Cardiac muscle cell (in vitro differentiated cells and primary cell): ENCODE results near the gene MBD4. TPM values are rescaled to one million over a fixed set of nuclear protein-coding genes. Genes with fewer than 3 reads are reported as not detected.

Experiments
- DNase-seq, 2 donors: peaks; one replicate each; pipeline versions ENCODE4 v3.0.0 to v3.0.0-alpha.2; 2010 to 2017; ENCODE audit warnings: low read depth in 1 of 2, low spot score in 1 of 2
- H3K27ac ChIP-seq: fragments of 200-600 bp; sonication (generic); 2 replicates; pipeline ENCODE4 v1.5.1; 2016
- H3K27me3 ChIP-seq: fragments of 200-600 bp; sonication (generic); 2 replicates; pipeline ENCODE4 v1.6.0; 2016; ENCODE audit warnings: control low read depth
- H3K36me3 ChIP-seq: fragments of 200-600 bp; sonication (generic); 2 replicates; pipeline ENCODE4 v1.5.1; 2016; ENCODE audit warnings: control low read depth
- H3K4me1 ChIP-seq: fragments of 200-600 bp; sonication (generic); 2 replicates; pipeline ENCODE4 v1.8.1; 2017; ENCODE audit warnings: low read depth, mild to moderate bottlenecking, mixed run types
- H3K4me3 ChIP-seq: fragments of 200-600 bp; sonication (generic); 2 replicates; pipeline ENCODE4 v1.5.1; 2016; ENCODE audit warnings: mild to moderate bottlenecking
- H3K9me3 ChIP-seq: fragments of 200-600 bp; sonication (generic); 2 replicates; pipeline ENCODE4 v1.5.1; 2017; ENCODE audit warnings: low read depth, mild to moderate bottlenecking, control low read depth
- polyA plus RNA-seq: library from polyadenylated mRNA; unstranded; fragments of >200 nt; fragmentation: Nextera tagmentation; extraction: Ambion mirVana; gene quantifications from 2 replicates; pipeline ENCODE4 v1.2.1, GENCODE V29; 2016
- total RNA-seq: library from RNA; depleted of rRNA; stranded (reverse); fragments of >200 nt; gene quantifications from 2 replicates; pipeline ENCODE4 v1.2.3, GENCODE V29; 2016
- TF ChIP-seq, protein P1 (sequence below): IDR thresholded peaks from 2 replicates; pipeline ENCODE4 v1.5.1; 2012; ENCODE audit warnings: low read depth, mild to moderate bottlenecking, low read length

The MBD4 gene
- total and polyA plus RNA-seq, 2 experiments from 2014 or later: 30.0 to 39.8 TPM

DNA sequence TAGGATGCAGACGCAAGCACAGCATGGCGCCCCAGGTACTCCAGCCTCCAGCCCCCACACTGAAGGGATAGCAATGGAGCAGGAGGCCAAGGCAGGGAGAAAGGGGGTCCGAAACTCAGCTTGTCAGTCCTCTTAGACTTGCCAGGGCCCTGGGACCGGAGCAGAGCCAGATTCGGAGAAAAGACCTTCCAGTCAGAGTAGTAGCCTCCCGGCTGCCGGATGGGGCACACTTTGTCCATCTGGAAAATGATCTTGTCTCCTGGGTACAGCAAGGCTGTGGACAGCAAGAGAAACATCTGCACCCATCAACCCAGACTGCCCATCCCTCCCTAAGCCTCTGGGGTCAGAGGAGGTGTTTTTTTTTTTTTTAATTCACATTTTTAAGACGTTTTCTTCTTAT lies 35.6 kb downstream of the MBD4 start:
- Histone ChIP-seq H3K27me3 (no peaks in the 10 kb centered on the region), H3K27ac (no peak overlapping the region), H3K9me3 (no peaks in the 10 kb centered on the region), H3K4me1 (no peaks in the 10 kb centered on the region), H3K4me3 (no peak overlapping the region), H3K36me3 (no peaks in the 10 kb centered on the region)
- TF ChIP-seq, protein P1, sequence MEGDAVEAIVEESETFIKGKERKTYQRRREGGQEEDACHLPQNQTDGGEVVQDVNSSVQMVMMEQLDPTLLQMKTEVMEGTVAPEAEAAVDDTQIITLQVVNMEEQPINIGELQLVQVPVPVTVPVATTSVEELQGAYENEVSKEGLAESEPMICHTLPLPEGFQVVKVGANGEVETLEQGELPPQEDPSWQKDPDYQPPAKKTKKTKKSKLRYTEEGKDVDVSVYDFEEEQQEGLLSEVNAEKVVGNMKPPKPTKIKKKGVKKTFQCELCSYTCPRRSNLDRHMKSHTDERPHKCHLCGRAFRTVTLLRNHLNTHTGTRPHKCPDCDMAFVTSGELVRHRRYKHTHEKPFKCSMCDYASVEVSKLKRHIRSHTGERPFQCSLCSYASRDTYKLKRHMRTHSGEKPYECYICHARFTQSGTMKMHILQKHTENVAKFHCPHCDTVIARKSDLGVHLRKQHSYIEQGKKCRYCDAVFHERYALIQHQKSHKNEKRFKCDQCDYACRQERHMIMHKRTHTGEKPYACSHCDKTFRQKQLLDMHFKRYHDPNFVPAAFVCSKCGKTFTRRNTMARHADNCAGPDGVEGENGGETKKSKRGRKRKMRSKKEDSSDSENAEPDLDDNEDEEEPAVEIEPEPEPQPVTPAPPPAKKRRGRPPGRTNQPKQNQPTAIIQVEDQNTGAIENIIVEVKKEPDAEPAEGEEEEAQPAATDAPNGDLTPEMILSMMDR: no peak
- no peak for DNase-seq

DNA sequence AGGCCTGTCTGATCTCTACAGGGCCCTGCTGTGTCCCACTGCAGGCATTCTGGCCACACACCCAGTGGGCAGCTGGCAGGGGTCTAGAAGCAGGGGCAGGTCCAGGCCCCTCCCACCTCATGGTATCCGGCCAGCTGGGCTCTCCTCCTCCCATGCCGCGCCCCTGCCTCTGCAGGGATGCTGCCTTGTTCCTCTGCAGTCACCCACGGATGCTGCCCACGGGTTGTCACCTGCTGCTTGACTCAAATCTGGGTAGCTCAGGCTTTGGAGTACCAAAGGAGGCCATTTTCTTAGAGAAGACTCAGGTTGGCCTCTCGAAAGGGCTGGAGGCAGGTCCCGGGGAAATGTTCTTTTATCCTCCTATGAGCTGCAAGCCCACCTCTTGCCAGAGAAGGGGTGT lies 36.3 kb downstream of the MBD4 start:
- TF ChIP-seq, protein P1: no peak
- no peak overlapping the region for H3K4me3 ChIP-seq
- H3K4me1 ChIP-seq: peaks cover 2% of the 10 kb centered on the region
- no peak for DNase-seq
- no peaks in the 10 kb centered on the region for H3K36me3 ChIP-seq
- no peak overlapping the region for H3K27ac ChIP-seq
- H3K9me3 ChIP-seq: no peaks in the 10 kb centered on the region
- H3K27me3 ChIP-seq: no peaks in the 10 kb centered on the region

DNA sequence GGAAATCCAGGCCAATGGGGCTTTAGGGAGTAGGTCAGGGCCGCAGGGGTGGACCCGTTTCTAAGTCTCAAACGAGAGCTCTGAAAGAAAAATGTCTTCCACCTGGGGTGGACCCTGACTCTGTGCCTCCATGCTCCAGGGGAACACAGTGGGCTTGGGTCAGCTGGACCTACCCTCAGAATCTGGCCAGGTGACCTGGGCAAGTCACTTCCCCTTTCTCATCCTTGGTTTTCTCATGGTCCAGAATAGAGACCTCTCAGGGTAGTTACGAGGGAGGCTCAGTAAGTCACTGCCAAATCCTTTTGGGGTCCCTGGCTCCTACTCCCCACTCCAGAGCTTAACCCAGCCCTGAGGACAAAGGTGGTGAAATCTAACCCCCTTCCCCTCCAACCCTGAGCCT lies 37.1 kb downstream of the MBD4 start:
- H3K4me1 ChIP-seq: peaks cover 7% of the 10 kb centered on the region

DNA sequence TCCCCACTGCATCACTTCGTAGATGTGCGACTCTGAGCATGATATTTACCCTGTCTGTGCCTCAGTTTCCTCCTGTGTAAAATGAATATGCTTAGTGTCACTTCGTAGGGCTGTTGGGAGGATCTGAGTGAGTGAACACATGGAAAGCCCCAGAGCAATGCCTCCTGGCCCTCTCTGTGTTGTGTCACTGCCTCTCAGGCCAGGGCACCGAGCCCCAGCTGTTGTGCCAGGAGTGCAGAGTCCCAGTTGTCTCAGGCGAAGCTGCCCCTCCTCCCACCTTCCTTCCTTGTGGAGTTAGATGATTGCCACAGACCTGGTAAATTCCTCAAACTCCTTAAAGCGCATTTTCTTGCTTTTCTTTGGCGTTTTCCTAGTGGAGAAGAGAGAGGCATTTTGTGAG lies 37.5 kb downstream of the MBD4 start:
- TF ChIP-seq, protein P1: no peak

More for the DNA sequence above, 37.1 kb downstream of the MBD4 start:
- DNase-seq: no peak
- no peaks in the 10 kb centered on the region for H3K36me3 ChIP-seq
- H3K27me3 ChIP-seq: no peaks in the 10 kb centered on the region
- no peak overlapping the region for H3K4me3 ChIP-seq
- no peak overlapping the region for H3K27ac ChIP-seq
- TF ChIP-seq, protein P1: no peak
- H3K9me3 ChIP-seq: no peaks in the 10 kb centered on the region

DNA sequence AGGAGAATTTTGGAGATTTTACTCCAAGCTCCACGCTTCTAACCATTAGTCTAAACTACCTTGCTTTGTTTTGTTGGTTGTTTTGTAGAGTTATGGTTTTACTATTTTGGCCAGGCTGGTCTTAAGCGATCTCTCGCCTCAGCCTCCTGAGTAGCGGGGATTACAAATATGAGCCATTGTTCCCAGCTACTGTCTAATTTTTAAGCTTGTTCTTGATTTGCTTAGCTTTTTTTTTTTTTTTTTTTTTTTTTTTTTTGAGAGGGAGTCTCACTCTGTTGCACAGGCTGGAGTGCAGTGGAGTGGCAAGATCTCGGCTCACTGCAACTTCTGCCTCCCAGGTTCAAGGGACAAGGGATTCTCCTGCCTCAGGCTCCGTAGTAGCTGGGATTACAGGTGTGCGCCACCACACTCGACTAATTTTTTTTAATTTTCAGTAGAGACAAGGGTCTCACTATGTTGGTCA lies 39.8 kb downstream of the MBD4 start:
- no peak for DNase-seq
- H3K27ac ChIP-seq: no peak overlapping the region

More for the DNA sequence above, 37.5 kb downstream of the MBD4 start:
- H3K27ac ChIP-seq: no peak overlapping the region
- no peaks in the 10 kb centered on the region for H3K9me3 ChIP-seq
- DNase-seq: no peak
- H3K36me3 ChIP-seq: no peaks in the 10 kb centered on the region
- H3K27me3 ChIP-seq: no peaks in the 10 kb centered on the region
- no peak overlapping the region for H3K4me3 ChIP-seq
- peaks cover 7% of the 10 kb centered on the region for H3K4me1 ChIP-seq

More for the DNA sequence above, 39.8 kb downstream of the MBD4 start:
- no peaks in the 10 kb centered on the region for H3K36me3 ChIP-seq
- H3K9me3 ChIP-seq: no peaks in the 10 kb centered on the region
- H3K27me3 ChIP-seq: no peaks in the 10 kb centered on the region
- H3K4me3 ChIP-seq: peak overlapping the region; percentile 85
- TF ChIP-seq, protein P1: no peak
- peaks cover 7% of the 10 kb centered on the region for H3K4me1 ChIP-seq
